OCI-LY1 (cell line): Measurements from ENCODE around the gene SMIM32.

ENCODE experiments used
- H2AFZ ChIP-seq: fragments of 200-600 bp; sonication (generic), shearing (Covaris generic); 2 replicates; pipeline ENCODE4 v1.6.0; 2014; ENCODE audit warnings: antibody characterized with exemption, mild to moderate bottlenecking, low read length
- H3F3A ChIP-seq: fragments of 200-600 bp; sonication (generic), shearing (Covaris generic); 2 replicates; pipeline ENCODE4 v1.6.0; 2014; ENCODE audit warnings: mild to moderate bottlenecking, antibody characterized with exemption, low read length, moderate library complexity; ENCODE audit not compliant: insufficient read depth
- H3K27ac ChIP-seq: fragments of 200-600 bp; sonication (generic); 2 replicates; pipeline ENCODE4 v1.5.1; 2014; ENCODE audit warnings: low read length, mixed run types, mild to moderate bottlenecking, low read depth; ENCODE audit not compliant: poor library complexity, severe bottlenecking
- H3K27me3 ChIP-seq: fragments of 200-600 bp; sonication (generic); 2 replicates; pipeline ENCODE4 v1.6.0; 2014; ENCODE audit warnings: antibody characterized with exemption, mild to moderate bottlenecking, low read length, moderate library complexity; ENCODE audit not compliant: insufficient read depth
- H3K36me3 ChIP-seq: fragments of 200-600 bp; sonication (generic); 2 replicates; pipeline ENCODE4 v1.6.1; 2014; ENCODE audit warnings: mild to moderate bottlenecking, antibody characterized with exemption, low read length, moderate library complexity, mixed read lengths; ENCODE audit not compliant: insufficient read depth
- H3K4me1 ChIP-seq: fragments of 200-600 bp; sonication (generic); 2 replicates; pipeline ENCODE4 v1.5.1; 2014; ENCODE audit warnings: mild to moderate bottlenecking, low read length, moderate library complexity; ENCODE audit not compliant: insufficient read depth, severe bottlenecking
- H3K4me2 ChIP-seq: fragments of 200-600 bp; sonication (generic), shearing (Covaris generic); 2 replicates; pipeline ENCODE4 v1.6.1; 2014; ENCODE audit warnings: low read length
- H3K4me3 ChIP-seq: fragments of 200-600 bp; sonication (generic); 2 replicates; pipeline ENCODE4 v1.5.1; 2014; ENCODE audit warnings: low read length, low read depth, mild to moderate bottlenecking, mixed read lengths; ENCODE audit not compliant: poor library complexity, severe bottlenecking
- H3K79me2 ChIP-seq: fragments of 200-600 bp; shearing (Covaris generic); 2 replicates; pipeline ENCODE4 v1.6.1; 2016; ENCODE audit warnings: mixed run types, low read length, mixed read lengths; ENCODE audit not compliant: insufficient read depth
- H3K9ac ChIP-seq: fragments of 200-600 bp; sonication (generic), shearing (Covaris generic); 2 replicates; pipeline ENCODE4 v1.6.1; 2014; ENCODE audit warnings: mild to moderate bottlenecking, low read length, mixed read lengths
- H3K9me2 ChIP-seq: fragments of 200-600 bp; sonication (generic), shearing (Covaris generic); 2 replicates; pipeline ENCODE4 v1.6.1; 2014; ENCODE audit warnings: low read depth, mild to moderate bottlenecking, low read length, mixed read lengths
- H3K9me3 ChIP-seq: fragments of 200-600 bp; shearing (Covaris generic); 2 replicates; pipeline ENCODE4 v1.6.1; 2014; ENCODE audit warnings: low read length, mixed read lengths
- H4K20me1 ChIP-seq: fragments of 200-600 bp; sonication (generic), shearing (Covaris generic); 2 replicates; pipeline ENCODE4 v1.6.0; 2016; ENCODE audit warnings: mild to moderate bottlenecking, low read length; ENCODE audit not compliant: insufficient read depth
- EZH2 ChIP-seq: fragments of 200-600 bp; sonication (generic), shearing (Covaris generic); IDR thresholded peaks from 2 replicates; pipeline ENCODE4 v1.8.0; 2017; ENCODE audit warnings: borderline replicate concordance, mixed run types, mild to moderate bottlenecking, antibody characterized with exemption, low read length, moderate library complexity, mixed read lengths
- TF ChIP-seq, protein P1 (sequence below): fragments of 200-600 bp; sonication (generic), shearing (Covaris generic); IDR thresholded peaks from 2 replicates; pipeline ENCODE4 v1.5.1; 2017; ENCODE audit warnings: mild to moderate bottlenecking, antibody characterized with exemption, low read length, moderate library complexity, mixed read lengths

The SMIM32 gene

DNA sequence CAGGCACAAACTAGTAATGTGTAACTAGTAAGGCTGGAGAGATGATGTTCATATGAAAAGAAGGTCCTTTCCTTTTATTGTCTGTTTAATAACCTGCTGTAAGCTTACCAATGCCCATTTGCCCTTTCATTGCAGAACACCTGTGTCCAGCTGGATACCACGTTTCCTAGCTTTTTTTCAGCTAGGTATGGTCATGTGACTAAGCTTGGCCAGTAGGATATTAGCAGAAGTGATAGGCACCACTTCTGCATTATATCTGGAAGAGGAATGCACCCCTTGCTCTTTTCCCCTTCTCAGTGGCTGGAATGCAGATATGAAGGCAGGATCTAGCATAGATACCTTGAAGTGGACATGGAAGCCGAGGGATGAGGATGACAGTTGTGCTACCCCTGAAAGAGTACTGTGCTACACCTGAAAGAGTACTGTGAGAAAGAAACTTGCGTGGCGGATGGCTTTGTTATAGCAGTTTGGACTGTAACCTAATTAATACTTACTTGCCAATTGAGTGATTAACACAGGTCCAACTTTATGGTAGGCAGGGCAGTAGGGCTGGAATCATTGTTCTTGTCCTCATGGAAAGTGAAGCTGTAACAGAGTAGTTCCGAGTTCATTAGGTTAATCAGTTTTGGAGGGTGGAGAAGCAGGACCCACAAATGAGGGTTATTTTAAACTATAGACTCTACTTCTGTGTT is 6.8 kb downstream of the SMIM32 start:
- Histone ChIP-seq H3K36me3 (peaks cover 17% of the 10 kb centered on the region; the same call in 1 of the 2 replicates), H3K9ac (no peak overlapping the region), H3K4me3 (no peak overlapping the region), H3K9me3 (no peaks in the 10 kb centered on the region), H3K79me2 (no peaks in the 10 kb centered on the region), H4K20me1 (no peaks in the 10 kb centered on the region), H3K27me3 (no peaks in the 10 kb centered on the region), H2AFZ (no peak overlapping the region), H3K4me1 (no peaks in the 10 kb centered on the region), H3F3A (no peaks in the 10 kb centered on the region), H3K9me2 (no peaks in the 10 kb centered on the region), H3K4me2 (no peak overlapping the region), H3K27ac (no peak overlapping the region)
- TF ChIP-seq, protein P1, sequence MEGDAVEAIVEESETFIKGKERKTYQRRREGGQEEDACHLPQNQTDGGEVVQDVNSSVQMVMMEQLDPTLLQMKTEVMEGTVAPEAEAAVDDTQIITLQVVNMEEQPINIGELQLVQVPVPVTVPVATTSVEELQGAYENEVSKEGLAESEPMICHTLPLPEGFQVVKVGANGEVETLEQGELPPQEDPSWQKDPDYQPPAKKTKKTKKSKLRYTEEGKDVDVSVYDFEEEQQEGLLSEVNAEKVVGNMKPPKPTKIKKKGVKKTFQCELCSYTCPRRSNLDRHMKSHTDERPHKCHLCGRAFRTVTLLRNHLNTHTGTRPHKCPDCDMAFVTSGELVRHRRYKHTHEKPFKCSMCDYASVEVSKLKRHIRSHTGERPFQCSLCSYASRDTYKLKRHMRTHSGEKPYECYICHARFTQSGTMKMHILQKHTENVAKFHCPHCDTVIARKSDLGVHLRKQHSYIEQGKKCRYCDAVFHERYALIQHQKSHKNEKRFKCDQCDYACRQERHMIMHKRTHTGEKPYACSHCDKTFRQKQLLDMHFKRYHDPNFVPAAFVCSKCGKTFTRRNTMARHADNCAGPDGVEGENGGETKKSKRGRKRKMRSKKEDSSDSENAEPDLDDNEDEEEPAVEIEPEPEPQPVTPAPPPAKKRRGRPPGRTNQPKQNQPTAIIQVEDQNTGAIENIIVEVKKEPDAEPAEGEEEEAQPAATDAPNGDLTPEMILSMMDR, result no peak
- no peak for TF ChIP-seq EZH2

DNA sequence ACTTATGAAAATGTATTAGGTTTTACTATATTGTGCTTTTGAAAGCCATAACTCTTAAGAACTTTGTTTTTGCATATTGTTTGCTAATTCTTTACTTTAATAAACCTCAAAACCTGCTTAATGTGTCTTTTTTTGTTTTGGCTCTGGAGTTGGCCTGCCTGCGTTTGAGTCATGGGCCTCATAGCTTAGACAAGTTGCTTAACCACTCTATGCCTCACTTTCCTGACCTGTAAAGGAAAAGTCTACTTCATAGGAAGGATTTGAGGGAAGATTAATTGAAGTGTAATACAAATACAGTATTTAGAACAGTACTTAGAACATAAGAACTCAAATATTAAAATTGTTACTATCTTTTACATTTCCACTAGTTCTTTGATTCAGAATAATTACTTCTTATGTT is 10.3 kb downstream of the SMIM32 start:
- H2AFZ ChIP-seq, result no peak overlapping the region
- no peaks in the 10 kb centered on the region for H3K27me3 ChIP-seq
- H3K27ac ChIP-seq, result no peak overlapping the region
- H3K4me2 ChIP-seq, result no peak overlapping the region
- H3K9me3 ChIP-seq, result no peaks in the 10 kb centered on the region
- H3K4me1 ChIP-seq, result no peaks in the 10 kb centered on the region
- H3K79me2 ChIP-seq, result no peaks in the 10 kb centered on the region
- H3F3A ChIP-seq, result no peaks in the 10 kb centered on the region
- no peak overlapping the region for H3K4me3 ChIP-seq
- H3K9me2 ChIP-seq, result no peaks in the 10 kb centered on the region
- TF ChIP-seq, protein P1, result no peak
- TF ChIP-seq EZH2, result no peak
- H3K9ac ChIP-seq, result no peak overlapping the region
- peaks cover 34% of the 10 kb centered on the region for H3K36me3 ChIP-seq
- no peaks in the 10 kb centered on the region for H4K20me1 ChIP-seq

DNA sequence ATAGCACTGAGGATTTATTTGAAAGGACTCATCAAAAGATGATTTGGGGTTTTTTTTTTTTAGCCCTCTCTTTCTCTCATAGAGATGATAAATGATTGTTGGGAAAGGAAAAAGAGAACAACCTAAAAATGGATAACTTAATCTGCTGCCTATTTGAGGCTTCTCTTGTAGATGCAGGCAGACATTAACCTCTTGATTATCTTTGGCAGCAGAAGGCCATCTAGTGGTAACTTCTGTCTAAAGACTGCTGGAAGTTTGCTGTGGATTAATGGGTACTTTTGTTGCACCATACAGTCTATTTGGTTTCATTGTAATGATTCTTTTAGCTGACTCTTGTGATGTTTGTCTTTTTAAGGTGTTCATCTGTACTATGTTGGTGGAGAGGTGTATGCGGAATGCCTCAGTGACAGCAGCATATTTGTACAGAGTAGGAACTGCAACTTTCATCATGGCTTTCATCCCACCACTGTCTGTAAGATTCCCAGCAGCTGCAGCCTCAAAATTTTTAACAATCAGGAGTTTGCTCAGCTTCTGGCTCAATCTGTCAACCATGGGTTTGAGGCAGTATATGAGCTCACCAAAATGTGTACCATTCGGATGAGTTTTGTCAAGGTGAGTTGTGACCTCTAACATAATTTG is 18.8 kb downstream of the SMIM32 start:
- H3K79me2 ChIP-seq, result no peaks in the 10 kb centered on the region
- no peaks in the 10 kb centered on the region for H4K20me1 ChIP-seq
- no peak for TF ChIP-seq EZH2
- TF ChIP-seq, protein P1, result peak; percentile 78
- H3K27ac ChIP-seq, result no peak overlapping the region
- H3K36me3 ChIP-seq, result peaks cover 71% of the 10 kb centered on the region
- H3K9me3 ChIP-seq, result no peaks in the 10 kb centered on the region
- no peaks in the 10 kb centered on the region for H3K4me1 ChIP-seq
- no peak overlapping the region for H2AFZ ChIP-seq
- no peaks in the 10 kb centered on the region for H3K27me3 ChIP-seq
- no peak overlapping the region for H3K4me2 ChIP-seq
- no peaks in the 10 kb centered on the region for H3F3A ChIP-seq
- H3K9ac ChIP-seq, result no peak overlapping the region
- H3K4me3 ChIP-seq, result no peak overlapping the region
- H3K9me2 ChIP-seq, result no peaks in the 10 kb centered on the region
